Medulla oblongata (tissue), 1 donor: Measurements from ENCODE around the gene PRSS36.
"Not testable (repeated sequence)": the region's sequence is repeated elsewhere in the genome, so short reads cannot be mapped to it uniquely, and the experiment has no call there.

Experiments
- DNase-seq: peaks from one replicate; pipeline ENCODE4 v3.0.0-alpha.2; 2015; ENCODE audit errors: extremely low spot score

Gene PRSS36

DNA sequence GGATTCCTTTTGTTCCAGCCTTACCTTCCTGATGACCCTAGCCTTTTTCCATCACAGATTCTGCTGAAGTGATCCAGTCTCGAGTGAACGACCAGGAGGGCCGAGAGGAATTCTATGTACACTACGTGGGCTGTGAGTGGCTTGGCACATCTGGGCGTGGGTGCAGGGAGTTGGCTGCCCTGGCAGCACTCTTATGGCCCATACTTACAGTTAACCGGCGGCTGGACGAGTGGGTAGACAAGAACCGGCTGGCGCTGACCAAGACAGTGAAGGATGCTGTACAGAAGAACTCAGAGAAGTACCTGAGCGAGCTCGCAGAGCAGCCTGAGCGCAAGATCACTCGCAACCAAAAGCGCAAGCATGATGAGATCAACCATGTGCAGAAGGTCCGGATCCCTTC lies 29.7 kb downstream of the PRSS36 start:
- DNase-seq = no peak

DNA sequence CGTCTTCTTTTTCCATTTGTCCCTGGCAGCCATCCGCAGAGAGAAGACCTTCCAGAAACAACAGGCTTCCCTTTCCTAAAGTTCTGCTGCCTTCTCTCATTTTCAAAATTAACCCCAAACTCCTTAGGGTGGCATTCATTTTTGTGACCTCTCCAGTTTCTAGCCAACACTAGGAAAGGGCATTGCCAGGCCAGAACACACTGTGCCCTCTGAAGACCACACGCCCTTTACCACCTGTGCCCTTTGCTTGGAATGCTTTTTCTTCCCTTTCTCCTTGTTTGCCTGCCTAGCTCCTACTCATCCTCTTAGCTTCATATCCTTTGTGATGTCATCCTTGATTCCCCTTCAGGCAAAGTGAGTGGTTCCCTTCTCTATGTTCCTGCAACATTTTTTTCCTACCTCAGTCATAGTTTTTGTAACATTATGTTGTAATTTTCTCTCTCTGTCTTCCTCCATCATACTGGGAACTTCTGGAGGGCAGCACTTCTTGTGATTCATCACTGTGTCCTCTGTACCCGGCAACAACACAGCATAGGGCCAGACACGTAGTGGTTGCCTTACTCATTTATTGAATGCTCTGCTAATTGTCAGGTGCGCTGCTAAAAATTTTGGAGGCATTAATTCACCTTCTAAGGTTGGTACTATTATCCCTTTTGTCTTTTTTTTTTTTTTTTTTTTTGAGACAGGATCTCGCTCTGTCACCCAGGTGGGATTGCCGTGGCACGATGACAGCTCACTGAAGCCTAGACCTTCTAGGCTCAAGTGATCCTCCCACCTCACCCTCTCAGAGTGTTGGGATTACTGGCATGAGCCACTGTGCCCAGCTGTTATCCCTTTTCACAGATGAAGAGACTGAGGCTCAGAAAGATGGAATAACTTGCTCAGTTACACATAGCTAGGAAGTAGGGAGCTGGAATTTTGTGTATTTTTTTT lies 31.4 kb downstream of the PRSS36 start:
- DNase-seq = no peak

DNA sequence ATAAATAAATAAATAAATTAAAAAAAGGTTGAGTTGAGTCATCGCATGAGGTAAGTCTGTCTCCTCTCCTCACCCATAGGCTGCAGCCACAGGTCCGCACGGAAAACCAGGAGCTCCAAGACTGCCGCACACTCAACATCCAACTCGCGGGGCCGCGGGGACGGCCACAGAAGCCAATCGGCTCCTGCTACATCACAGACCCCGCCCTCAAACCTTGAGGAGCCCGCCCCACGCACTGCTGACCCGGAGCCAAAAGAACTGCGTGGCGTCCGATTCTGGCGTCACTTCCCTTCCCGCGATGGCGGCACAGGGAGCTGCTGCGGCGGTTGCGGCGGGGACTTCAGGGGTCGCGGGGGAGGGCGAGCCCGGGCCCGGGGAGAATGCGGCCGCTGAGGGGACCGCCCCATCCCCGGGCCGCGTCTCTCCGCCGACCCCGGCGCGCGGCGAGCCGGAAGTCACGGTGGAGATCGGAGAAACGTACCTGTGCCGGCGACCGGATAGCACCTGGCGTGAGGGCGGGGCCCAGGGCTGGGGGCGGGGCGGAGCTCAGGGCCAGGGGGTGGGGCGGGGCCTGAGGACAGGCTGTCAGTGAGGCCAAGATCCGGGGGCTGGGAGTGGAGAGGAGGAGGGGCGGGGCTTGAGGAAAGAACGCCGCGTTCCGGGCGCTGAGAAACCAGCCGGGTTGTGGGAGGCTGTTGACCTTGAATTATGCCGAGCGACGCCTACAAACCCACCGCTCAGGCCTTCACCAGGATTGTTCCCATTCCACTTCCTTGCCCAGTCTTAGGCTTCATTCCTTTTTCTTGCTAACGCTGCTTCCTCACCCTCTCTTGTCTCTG lies 32.3 kb downstream of the PRSS36 start, which contains the start of gene KAT8:
KAT8 (plus strand) TSS at position 281 of the 839 bp plus-strand sequence; CDS start at position 299, 18 bp downstream.
- peak; percentile 98 for DNase-seq

DNA sequence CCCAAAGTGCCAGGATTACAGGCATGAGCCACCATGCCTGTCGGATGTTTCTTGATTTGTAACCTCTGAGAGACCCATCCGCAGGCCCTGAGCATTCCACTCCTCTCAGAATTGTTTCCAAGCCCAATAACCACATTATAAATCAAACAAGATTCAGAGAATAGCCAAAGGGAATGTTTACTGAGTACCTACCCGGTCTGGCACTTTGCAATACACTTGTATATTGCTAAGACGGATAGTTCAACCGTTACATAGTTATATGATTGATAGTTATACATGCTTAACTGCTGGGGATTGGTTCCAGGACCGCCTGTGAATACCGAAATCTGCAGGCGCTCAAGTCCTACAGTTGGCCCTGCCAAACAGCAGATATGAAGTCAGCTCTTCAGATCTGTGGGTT lies 35.4 kb downstream of the PRSS36 start:
- DNase-seq = no peak

DNA sequence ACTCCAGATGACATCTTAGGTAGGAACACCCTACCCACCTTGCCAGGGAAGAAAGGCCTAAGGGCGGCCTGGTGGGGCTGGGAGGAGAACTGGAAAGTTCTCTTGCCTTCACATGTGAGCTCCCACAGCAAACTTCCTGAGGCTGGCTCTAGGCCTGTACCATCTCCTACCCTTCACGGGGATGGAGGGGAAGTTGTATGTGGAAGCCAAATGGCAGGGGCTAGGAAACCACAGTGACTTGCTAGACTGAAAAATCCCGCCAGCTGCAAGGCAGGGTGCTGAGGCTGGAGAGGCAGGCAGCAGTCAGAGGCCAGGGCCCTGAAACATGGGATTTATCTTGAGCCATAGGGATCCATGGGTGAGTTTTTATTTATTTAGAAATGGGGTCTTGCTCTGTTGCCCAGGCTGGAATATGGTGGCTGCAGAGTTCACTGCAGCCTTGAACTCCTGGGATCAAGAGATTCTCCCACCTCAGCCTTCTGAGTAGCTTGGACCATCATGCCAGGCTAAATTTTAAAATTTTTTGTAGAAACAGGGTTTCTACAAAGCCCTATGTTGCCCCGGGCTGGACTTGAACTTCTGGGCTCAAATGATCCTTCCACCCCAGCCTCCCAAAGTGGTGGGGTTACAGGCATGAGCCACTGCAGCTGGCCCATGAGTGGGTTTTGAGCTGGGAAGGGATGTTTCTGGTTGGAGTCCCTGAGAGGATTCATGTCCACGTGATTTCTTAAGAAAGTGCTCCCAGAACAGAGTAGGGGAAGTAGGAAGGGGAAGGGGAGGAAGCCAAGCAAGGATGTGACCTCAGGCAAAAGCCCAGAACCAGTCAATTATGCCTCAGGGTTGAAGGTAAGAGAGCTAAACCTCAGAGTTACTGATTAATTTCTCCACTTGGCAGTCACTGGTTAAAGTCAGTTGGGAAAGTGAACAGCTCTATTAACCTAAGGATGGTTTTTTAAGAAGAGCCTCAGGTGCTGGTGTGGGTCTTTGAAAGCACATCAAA lies 36.4 kb downstream of the PRSS36 start:
- peak; percentile 76 for DNase-seq

- DNase-seq = no peak
Observed at GRCh38 chr16:31112711-31113110, 37.2 kb downstream of the PRSS36 start.

- DNase-seq = no peak
Observed at GRCh38 chr16:31111881-31112466, 37.9 kb downstream of the PRSS36 start.

DNA sequence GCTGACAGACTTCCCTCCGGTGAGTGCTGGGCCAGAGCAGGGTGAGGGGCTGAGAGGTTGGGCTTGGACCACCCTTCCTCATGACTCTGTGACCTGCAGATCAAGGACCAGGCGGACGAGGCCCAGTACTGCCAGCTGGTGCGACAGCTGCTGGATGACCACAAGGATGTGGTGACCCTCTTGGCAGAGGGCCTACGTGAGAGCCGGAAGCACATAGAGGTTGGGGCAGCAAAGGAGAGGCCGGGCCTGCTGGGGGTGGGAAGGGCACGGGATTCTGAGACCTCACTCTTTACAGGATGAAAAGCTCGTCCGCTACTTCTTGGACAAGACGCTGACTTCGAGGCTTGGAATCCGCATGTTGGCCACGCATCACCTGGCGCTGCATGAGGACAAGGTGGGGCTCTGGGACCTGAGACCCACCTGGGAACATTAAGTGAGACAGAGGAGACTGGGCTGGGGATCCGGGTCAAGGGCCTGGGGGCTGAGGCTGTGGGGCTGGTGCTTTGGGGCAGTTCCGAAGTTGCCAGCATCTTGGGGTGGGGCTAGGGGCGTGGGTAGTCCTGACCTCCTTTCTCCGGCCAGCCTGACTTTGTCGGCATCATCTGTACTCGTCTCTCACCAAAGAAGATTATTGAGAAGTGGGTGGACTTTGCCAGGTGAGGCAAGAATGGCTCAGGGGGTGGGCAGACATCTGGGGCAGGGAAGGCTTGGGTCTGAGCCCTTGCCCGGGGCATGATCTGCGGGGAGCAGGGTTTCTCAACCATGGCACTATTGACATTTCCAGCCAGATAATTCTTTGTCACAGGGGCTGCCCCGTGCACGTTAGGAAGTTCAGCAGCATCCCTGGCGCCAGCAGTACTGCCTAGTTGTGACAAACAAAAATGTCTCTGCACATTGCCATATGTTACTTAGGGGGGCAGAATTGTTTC lies 39.5 kb downstream of the PRSS36 start:
- no peak for DNase-seq

- DNase-seq = no peak
Observed at GRCh38 chr16:31109622-31110021, 40.2 kb downstream of the PRSS36 start.

DNA sequence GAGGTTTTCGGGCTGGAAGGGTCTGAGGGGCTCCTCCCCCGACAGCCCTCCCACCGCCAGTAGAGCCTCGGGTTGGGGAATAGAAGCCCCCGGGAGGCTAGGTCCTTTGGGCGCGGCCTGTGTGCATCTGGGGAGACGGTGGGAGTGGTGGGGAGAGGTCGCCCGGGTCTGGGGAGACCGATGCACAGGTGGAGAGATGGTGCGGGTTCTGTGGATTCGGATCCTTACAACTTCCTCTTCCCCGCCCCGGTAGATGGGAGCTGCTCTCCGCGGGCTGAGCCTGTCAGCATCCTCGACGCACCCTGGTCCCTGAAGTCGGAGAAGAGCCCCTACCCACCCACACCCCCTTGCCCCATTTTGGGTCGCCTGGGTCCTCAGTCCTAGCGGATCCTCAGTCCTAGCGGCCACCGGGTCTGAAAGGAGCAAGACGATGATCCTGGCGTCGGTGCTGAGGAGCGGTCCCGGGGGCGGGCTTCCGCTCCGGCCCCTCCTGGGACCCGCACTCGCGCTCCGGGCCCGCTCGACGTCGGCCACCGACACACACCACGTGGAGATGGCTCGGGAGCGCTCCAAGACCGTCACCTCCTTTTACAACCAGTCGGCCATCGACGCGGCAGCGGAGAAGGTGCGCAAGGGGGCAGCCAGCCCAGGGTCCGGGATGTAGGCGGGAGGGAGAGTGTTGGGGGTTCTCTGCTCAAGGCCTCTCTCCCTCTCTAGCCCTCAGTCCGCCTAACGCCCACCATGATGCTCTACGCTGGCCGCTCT lies 40.9 kb downstream of the PRSS36 start:
- DNase-seq = no peak

- DNase-seq = peak; percentile 75
Observed at GRCh38 chr16:31108035-31108793, 41.7 kb downstream of the PRSS36 start, which contains the start of gene BCKDK. BCKDK (plus strand) TSS chr16:31108386; CDS start chr16:31109224, 838 bp downstream.

GRCh38 chr16:31107465-31107867 lies 42.4 kb downstream of the PRSS36 start:
- DNase-seq = no peak

- no peak for DNase-seq
Observed at GRCh38 chr16:31106509-31107464, 43.1 kb downstream of the PRSS36 start.

GRCh38 chr16:31105677-31106213 lies 44.1 kb downstream of the PRSS36 start:
- DNase-seq = peak; percentile 85

- DNase-seq = not testable (repeated sequence)
Observed at GRCh38 chr16:31100876-31101641, 48.8 kb downstream of the PRSS36 start.
